Stimulated activated CD8-positive, alpha-beta memory T cell treated with anti-CD3 and anti-CD28 coated beads, Interleukin-15, amount 100 ng/mL, for 24 hours (primary cell): Measurements from ENCODE around the gene CREBBP.
"Not testable (repeated sequence)": the region's sequence is repeated elsewhere in the genome, so short reads cannot be mapped to it uniquely, and the experiment has no call there.

Experiments
- DNase-seq: peaks from one replicate; pipeline ENCODE4 v3.0.0-alpha.2; 2020; ENCODE audit warnings: low read depth

Gene CREBBP

DNA sequence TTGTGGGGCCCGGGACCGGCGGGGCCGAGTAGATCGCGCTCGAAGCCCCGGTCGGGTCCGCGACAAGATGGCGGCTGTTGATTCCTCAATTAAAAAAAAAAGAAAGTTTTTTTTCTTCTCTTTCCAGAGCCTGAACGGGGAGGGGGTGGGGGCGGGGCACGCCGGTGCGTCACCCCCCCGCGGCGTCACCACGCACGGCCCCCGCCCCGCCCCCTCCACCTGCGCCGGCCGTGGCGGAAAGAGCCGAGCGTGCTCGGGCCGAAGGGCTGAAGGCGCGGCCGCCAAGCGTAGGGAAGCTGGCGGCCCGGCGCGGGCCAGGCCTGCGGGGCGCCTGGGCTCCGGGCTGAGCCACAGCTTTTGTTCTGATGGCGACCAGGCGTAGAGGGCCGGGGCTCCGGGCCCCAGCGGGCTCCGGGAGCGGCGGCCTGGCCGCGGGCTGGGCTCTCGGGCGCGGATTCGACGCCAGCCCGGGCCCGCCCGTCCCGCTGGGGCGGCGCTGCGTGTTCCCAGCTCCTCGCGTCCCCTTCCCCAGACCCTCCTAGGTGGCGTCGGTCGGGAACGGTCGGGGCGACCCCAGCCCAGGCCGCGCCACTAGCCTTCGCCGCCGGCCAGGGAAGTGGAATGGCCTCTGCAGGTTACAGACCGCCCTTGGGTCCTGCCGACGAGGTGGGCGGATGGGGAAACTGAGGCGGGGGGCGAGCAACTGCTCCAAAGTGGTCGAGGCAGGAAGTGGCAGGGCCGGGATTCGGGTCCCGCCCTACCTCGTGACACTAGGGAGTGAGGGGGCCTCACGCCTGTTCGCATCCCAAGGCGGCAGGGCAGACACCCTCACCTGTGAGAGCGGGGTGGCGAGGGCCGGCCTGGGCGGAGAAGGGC, at the start of gene CREBBP:
Gene CREBBP, minus strand, starts transcription at position 91 of the 876 bp plus-strand sequence. CDS start 797 bp downstream, outside the sequence.
- peak; percentile 78 for DNase-seq

- DNase-seq, result not testable (repeated sequence)
Observed at GRCh38 chr16:3927147-3927546, 46.6 kb upstream of the CREBBP start.

DNA sequence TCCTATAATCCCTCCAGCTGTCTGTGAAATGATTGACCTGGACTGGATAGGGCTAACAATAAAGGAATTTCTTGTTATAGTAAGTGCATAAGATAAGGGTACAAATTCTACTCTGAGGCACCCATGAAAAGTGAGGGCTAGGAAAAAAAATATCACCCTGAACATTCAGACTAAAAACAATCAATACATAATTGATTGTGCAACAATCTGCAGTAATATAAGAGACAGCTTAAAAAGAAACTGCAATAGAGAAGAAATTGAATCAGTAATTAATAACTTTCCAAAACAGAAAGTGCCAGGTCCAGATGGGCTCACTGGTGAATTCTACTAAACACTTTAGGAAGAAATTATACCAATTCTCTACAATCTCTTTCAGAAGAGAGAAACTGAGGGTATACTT, 44.2 kb upstream of the CREBBP start:
- DNase-seq, result no peak

- DNase-seq, result no peak
Observed at GRCh38 chr16:3922241-3922640, 41.7 kb upstream of the CREBBP start.

GRCh38 chr16:3920206-3920605, 39.7 kb upstream of the CREBBP start:
- no peak for DNase-seq

DNA sequence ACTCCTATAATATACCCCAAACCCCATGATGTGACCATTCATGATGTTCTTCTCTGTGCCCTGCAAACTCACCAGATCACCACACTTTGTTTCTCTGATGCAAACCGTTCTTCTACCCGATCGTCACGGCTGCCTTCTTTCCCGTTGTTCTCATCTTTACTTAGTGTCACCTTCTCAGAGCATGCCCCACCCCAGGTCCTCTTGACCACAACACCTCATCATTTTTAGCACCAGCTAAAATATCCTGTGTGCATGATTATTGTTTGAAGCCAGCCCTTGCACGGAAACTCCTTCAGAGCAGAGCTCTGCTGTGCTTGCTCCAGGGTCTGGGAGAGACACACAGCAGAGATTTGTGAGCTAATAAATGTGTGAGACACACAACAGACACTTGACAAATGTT, 38.9 kb upstream of the CREBBP start:
- DNase-seq, result no peak

DNA sequence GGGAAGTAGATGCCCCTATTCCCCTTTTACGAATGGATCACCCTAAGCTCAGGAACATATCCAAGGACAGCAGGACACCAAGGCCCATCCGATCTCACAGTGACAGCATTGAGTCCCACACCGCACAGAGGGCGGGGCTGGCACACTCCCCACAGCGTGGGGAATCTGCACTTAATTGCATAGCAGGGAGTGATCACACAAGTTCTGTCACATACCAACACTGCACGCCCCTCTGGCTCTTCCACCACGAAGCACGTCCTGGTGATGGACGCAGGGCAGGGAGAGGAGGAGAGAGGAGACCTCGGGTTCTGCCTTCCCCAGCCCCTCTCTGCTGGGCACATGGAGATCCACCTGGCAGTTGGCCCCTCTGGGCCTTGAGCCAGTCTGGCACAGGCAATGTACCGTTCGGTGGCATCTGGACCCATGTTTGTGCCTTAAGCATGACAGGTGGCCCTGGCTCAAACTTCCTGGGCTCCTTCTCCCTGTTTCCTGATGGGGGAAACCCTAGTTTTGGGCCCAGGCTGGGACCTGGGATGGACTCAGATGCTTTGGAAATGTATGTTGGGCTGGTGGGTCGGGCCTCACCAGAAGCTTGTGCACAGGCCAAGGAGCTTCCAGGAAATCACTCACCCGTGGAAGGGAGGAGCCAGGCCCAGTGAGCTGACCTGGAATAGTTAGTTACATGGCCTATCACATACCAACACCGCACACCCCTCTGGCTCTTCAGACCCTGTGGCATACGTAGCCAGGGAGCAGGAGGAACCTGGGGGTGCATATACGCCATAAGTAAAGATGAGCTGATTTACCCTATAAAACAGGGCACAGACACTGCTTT, 35.1 kb upstream of the CREBBP start:
- DNase-seq, result no peak

- no peak for DNase-seq
Observed at GRCh38 chr16:3912897-3913296, 32.4 kb upstream of the CREBBP start.

- DNase-seq, result no peak
Observed at GRCh38 chr16:3912373-3912772, 31.9 kb upstream of the CREBBP start.

DNA sequence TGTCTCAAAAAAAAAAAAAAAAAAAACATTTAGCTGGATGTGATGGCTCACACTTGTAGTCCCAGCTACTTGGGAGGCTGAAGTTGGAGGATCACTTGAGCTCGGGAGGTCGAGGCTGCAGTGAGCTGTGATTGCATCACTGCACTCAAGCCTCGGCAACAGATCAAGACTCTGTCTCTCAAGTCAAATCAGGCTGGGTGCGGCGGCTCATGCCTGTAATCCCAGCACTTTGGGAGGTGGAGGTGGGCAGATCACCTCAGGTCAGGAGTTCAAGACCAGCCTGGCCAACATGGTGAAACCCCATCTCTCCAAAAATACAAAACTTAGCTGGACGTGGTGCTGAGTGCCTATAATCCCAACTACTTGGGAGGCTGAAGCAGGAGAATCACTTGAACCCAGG, 31.2 kb upstream of the CREBBP start:
- DNase-seq, result not testable (repeated sequence)

DNA sequence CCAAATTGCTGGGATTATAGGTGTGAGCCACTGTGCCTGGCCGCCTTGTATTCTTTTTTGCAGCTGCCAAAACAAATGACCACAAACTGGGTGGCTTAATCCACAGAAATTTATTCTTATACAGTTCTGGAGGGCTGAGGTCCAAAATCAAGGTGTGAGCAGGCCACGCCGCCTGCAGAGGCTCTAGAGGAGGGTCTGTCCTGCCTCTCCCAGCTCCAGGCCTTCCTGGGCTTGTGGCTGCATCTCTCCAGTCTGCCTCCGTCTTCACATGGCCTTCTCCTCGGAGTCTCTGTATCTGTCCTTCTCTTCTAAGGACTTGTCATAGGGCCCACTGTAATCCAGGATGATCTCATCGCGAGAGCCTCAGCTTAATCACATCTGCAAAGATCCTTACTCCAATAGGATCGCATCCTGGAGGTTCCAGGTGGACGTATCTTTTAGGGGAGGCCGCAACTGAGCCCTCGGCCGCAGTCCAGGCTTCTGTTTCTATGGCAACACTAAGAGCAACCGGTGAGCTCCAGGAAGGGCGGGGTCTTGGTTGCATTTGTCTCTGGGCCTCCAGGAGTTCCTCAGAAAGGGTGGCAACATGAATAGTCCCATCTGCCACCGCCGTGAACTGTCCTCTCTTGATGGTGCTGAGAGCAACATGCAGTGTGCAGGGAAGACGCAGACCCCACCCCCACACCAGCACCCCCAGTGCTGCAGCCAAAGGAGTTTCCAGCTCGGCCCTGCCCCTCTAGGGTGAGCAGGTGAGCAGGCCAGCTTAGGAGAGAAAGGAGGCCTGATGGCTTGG, 29.5 kb upstream of the CREBBP start:
- no peak for DNase-seq

DNA sequence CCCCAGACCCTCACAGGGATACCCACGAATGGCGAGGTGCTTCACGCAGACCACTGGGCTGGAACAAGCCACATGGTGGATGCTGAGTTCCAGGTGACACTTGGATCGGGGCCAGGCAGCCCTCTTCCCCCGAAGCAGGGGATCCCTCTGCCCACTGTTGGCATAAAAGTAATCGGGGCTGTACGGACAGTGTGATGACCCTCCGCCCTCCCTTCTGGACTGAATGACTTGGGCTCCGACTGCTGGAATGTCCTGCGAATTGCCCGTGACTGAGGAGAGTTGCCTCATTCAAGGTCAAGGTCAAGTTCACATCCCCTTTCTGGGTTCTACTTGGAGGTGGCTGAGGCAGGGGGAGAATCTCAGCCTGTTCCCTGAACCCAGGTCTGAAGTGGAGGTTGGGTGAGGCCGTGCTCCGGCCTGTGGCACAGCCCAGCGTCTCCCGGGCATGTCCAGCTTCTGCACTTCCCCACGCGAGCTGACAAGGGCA, 28.5 kb upstream of the CREBBP start:
- no peak for DNase-seq

DNA sequence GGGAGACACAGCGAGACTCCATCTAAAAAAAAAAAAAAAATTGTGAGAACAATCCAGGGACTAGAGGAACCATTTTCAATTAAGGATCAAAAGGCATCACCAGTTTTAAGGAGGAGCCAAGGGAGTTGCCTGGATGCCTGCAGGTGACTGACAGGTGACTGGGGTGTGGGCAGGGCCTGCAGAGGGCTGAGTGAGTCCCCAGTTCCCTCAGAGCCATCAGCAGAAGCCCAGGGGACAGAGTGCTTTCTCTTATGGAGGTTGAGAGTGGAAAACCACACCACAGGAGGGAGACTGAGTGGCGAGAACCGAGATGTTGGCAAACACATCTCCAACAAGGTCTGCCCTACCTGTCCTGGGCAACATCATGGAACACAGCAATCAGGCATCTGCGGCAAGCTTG, 27.1 kb upstream of the CREBBP start:
- no peak for DNase-seq

- no peak for DNase-seq
Observed at GRCh38 chr16:3906363-3906762, 25.9 kb upstream of the CREBBP start.

GRCh38 chr16:3904875-3905274, 24.4 kb upstream of the CREBBP start:
- DNase-seq, result no peak

- no peak for DNase-seq
Observed at GRCh38 chr16:3890091-3890490, 9.6 kb upstream of the CREBBP start.

DNA sequence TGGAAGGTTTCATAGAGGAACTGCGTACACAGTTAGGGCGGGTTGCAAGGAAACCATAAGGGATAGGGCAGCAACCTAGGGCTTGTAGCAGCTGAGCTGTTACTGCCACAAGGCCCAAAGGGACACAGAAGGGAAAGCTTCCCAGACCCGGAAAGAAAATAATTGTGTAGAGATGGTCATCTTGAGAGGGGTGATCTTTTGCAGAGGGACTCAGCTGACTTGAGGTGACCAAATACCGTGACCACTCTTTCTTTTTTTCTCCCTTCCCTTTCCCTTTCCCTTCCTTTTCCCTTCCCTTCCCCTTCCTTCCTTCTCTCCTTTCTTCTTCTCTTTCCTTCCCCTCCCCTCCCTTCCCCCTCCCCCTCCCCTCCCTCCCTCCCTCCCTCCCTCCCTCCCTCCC, 8.5 kb upstream of the CREBBP start:
- DNase-seq, result no peak

DNA sequence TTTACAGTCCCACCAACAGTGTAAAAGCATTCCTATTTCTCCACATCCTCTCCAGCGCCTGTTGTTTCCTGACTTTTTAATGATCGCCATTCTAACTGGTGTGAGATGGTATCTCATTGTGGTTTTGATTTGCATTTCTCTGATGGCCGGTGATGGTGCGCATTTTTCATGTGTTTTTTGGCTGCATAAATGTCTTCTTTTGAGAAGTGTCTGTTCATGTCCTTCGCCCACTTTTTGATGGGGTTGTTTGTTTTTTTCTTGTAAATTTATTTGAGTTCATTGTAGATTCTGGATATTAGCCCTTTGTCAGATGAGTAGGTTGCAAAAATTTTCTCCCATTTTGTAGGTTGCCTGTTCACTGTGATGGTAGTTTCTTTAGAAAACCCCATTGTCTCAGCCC, 5.5 kb upstream of the CREBBP start:
- not testable (repeated sequence) for DNase-seq

- no peak for DNase-seq
Observed at GRCh38 chr16:3884398-3884797, 3.9 kb upstream of the CREBBP start.

DNA sequence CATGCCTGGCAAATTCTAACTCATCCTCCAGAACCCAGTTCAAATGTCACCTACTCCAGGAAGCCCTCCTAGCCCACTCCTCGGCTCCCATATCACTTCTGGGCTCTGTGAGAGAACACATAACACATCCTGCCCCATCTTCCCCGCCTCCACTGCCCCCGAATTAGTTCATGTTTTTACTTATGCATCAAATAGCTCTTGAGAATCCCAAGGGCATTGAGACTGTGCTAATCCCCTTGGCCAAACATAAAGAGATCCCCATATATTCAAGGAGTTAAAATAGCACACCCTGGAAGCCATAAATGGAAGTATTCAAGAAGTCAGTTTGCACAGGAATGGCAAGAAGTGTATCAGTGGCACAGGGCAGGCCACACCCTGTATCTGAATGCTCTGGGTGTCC, 2.0 kb upstream of the CREBBP start:
- no peak for DNase-seq

GRCh38 chr16:3881499-3881990, 1.0 kb upstream of the CREBBP start:
- no peak for DNase-seq
